Epidermal melanocyte (primary cell): Measurements from ENCODE around the gene MGAT4D.
A peak's percentile ranks its signal among the peaks of the same experiment; 100 is the strongest.
"Not testable (repeated sequence)": the region's sequence is repeated elsewhere in the genome, so short reads cannot be mapped to it uniquely, and the experiment has no call there.

Experiments used
- DNase-seq: peaks from one replicate; pipeline ENCODE4 v3.0.0; 2011; ENCODE audit warnings: low spot score; ENCODE audit not compliant: insufficient read length

The MGAT4D gene

DNA sequence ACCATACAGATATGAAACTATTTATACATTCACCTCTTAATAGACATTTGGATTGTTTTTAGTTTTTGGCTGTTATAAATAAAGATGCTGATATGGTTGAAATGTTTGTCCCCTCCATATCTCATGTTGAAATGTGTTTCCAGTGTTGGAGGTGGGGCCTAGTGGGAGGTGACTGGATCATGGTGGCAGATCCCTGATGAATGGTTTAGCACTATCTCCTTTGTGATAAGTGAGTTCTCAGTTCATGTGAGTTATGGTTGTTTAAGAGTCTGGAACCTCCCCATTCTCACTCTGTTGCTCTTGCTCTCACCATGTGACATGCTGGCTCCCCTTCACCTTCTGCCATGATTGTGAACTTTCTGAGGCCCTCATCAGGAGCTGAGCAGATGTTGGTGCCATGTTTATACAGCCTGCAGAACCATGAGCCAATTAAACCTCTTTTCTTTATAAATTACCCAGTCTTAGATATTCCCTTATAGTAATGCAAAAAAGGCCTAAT is 58.4 kb downstream of the MGAT4D start:
- no peak for DNase-seq

GRCh38 chr4:140427919-140428471 is 70.1 kb downstream of the MGAT4D start:
- DNase-seq, result peak; percentile 16

GRCh38 chr4:140427106-140427918 is 70.8 kb downstream of the MGAT4D start, which contains the start of gene CLGN:
Gene CLGN (minus strand): TSS chr4:140427648. CDS start chr4:140413078, 14,570 bp downstream.
- peak; percentile 38 for DNase-seq

DNA sequence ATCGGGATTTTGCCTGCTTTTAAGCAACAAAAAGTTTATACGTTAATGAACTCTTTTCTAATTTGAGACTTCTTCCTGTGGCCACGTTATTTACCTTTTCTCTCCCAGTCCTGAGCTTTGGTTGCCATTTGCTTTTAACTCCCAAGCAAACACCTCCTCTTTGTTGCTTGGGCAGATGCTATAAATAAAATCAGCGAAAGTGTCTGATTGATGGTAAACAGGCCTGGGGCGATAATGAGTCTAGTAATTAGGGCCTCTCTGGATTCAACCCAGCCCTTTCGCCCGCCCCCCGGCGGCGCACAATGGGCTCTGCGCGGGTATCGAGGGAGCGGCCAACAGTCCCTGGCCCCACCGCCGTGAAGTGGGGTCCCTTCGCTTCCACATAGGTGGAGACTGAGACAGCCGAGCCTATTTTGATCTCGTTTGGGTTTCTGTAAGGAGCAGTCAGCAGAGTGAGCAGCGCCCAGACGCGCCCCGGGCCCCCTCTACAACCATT is 71.4 kb downstream of the MGAT4D start:
- no peak for DNase-seq

GRCh38 chr4:140423106-140423505 is 75.0 kb downstream of the MGAT4D start:
- DNase-seq, result no peak

GRCh38 chr4:140413130-140413969 is 84.7 kb downstream of the MGAT4D start:
- not testable (repeated sequence) for DNase-seq

DNA sequence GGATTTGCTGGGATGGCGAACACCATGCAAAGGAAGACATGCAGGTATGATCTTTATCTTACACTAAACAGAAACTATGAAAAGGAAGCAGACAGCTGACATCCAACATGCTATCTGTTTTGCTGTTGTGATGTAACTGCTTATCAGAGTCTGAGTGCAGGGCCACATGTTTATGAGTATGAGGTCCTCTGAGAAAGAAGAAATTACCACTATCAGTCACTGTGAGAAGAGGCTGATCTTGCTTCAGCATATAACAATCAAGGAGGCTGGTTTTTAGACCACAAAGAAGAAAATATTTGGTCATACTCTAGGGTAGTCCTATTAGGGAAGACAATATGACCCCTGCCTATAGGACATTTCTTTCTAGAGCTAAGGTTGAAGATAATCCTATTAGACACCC is 89.1 kb downstream of the MGAT4D start:
- no peak for DNase-seq

GRCh38 chr4:140406292-140406691 is 91.8 kb downstream of the MGAT4D start:
- DNase-seq, result no peak

- DNase-seq, result no peak
Observed at GRCh38 chr4:140400111-140400510, 98.0 kb downstream of the MGAT4D start.

DNA sequence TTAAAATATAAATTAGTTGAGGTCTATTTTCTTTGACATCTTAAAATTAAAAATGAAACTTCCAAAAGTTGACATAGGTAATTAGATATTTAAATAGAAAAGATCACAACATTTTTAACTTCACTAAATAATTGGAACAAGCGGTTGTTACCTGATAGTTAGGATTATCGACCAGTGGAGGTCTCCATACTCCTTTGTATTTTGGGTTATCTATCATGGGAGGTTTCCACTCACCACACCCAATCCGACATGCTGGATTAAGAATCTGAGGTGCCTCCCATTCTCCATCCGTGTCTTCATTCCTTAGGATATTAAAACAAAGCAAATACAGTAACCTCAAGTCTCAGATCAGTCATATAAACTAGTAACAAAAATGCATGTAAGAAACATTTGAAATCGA is 102.4 kb downstream of the MGAT4D start:
- no peak for DNase-seq
